Stimulated activated CD8-positive, alpha-beta memory T cell treated with anti-CD3 and anti-CD28 coated beads, Interleukin-15, amount 100 ng/mL, for 24 hours (primary cell): ENCODE data around the gene NFATC2.
A peak's percentile ranks its signal among the peaks of the same experiment; 100 is the strongest.

ENCODE experiments used
- DNase-seq: peaks from one replicate; pipeline ENCODE4 v3.0.0-alpha.2; 2020; ENCODE audit warnings: low read depth

The NFATC2 gene

GRCh38 chr20:51374961-51375360, 167.6 kb downstream of the NFATC2 start:
- no peak for DNase-seq

DNA sequence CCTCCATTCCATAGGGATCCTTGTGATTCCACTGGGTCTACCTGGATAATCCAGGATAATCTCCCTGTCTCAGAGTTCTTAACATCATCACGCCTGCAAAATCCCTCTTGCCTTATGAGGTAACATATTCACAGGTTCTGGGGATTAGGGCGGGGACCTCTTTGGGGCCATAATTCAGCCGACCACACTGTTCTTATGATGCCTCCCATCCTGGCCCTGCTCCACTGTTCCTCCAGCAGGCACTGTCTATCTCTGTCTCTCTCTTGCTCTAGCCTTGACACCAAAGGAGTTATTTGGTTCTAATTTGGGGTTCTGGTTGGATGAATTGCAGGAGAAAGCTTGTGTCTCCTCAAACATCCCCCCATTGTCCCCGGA, 168.1 kb downstream of the NFATC2 start:
- no peak for DNase-seq

DNA sequence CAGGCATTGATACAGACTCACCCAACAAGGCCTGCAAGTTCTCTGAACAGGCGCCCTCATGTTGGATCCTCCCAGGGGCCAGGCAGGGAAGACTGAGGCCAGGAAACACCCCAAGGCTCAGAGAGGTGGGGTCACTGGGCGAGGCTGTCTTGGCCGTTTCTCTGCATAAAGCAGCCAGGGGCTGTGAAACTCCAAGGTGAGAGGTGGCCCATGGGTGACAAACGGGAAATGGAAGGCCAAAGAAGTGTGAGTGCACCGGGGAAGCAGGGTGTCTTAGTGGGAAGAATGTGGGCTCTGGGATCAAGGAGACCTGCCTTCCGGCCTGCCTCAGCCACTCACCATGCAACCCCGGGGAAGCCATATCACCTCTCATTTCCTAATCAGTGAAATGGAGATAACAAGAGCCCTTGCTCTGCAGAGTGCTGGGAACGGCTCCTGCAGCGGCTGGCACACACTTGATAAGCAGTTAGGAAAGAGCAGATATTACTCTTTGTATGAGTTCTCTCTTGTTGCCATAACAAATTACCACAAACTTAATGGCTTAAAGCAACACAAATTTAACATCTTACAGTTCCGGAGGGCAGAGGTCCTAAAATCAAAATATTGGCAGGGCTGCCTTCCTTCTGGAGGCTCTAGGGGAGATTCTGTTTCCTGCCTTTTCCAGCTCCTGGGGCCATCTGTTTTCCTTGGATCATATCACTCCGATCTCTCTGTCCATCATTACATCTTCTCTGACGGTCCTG, 168.6 kb downstream of the NFATC2 start:
- no peak for DNase-seq

- DNase-seq, result no peak
Measured at GRCh38 chr20:51372966-51373365, 169.6 kb downstream of the NFATC2 start.

- peak; percentile 14 for DNase-seq
Measured at GRCh38 chr20:51372176-51372803, 170.2 kb downstream of the NFATC2 start.

GRCh38 chr20:51371720-51372119, 170.8 kb downstream of the NFATC2 start:
- DNase-seq, result no peak

DNA sequence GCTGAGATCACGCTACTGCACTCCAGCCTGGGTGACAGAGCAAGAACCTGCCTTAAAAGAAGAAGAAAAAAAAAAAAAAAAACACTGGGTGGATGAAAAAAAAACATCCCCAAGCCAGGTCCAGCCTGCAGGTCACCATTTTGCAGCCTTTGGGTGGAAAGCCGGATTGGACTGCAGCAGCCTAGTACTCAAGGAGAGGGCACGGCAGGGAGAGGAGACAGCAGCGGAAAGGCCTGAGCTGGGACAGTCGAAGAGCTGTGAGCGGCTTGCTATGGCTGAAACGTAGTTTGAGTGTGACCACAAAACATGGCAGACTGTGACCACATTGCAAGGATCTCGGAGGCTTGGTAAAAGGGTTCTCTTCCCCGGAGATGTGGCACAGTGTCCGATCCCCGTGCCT, 173.0 kb downstream of the NFATC2 start:
- no peak for DNase-seq

- no peak for DNase-seq
Measured at GRCh38 chr20:51368461-51369211, 173.9 kb downstream of the NFATC2 start.

DNA sequence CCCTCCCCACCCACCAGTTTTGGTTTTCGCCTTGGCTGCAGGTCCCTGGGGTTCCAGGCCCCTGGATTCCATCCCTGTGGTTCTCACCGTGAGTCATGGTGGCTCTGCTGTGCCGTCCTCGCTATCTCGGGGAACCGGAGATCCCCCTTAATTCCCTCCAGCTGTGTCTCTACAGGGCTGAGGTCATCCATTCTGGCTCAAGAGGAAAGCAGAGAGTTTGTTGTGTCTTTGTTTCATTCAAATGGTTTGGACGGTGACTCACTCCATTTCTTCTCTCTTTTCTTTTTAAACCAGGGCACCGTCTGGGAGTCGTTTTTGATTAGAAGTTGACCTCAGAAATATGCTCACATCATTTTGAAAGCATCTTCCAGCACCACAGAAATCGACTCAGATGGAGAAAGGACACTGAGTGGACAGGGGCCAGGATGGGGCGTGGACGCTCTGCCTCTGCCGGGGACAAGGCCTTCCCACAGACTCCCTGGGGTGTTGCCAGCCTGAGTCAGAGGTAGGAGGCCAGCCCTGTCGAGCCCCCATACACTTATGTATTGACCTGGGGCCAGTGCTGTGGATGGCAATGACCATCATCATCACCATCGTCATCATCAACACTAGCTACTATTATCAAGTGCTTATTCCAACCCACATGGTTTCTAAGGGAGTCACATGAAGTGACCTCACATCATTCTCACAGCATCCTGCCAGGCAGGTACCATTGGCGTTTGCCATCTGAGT, 176.2 kb downstream of the NFATC2 start:
- no peak for DNase-seq

DNA sequence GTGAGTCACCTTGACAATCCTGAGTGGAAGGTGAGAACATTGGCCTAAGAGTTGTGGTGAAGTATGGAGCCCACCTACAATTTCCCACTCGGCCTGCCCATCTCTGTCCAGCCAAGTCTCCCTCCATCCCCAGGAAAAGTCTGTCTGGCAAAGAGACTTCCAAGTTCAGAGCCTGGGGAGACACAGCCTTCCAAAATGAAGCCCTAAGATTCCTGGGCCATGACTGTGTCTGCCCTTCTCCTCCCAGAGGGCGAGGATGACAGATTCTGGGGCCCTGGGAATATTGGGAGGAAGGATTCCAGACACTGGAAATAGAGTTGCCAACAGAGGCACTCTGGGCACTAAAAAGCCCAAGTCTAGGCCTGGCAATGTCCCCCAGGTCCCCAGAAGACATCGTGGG, 176.8 kb downstream of the NFATC2 start:
- DNase-seq, result no peak

- no peak for DNase-seq
Measured at GRCh38 chr20:51363813-51364212, 178.7 kb downstream of the NFATC2 start.

DNA sequence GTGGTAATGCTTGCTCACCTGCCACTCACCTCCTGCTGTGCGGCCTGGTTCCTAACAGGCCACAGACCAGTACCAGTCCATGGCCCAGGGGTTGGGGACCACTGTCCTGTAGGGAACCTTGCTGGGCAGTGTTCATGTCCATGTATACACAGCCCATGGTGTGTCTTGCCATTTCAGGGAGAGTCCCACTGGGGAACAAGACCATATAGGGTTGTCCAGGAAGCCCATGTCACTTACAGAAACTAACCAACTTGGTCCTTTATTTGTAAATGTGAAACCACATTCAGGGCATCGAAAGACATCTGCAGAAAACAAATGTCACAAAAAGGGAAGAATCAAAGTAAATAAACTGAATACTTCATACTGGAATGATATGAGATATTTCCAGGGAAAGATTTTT, 179.1 kb downstream of the NFATC2 start:
- no peak for DNase-seq

- DNase-seq, result no peak
Measured at GRCh38 chr20:51362254-51362653, 180.3 kb downstream of the NFATC2 start.

GRCh38 chr20:51361258-51361657, 181.3 kb downstream of the NFATC2 start:
- DNase-seq, result no peak

- no peak for DNase-seq
Measured at GRCh38 chr20:51360451-51361201, 181.9 kb downstream of the NFATC2 start.

DNA sequence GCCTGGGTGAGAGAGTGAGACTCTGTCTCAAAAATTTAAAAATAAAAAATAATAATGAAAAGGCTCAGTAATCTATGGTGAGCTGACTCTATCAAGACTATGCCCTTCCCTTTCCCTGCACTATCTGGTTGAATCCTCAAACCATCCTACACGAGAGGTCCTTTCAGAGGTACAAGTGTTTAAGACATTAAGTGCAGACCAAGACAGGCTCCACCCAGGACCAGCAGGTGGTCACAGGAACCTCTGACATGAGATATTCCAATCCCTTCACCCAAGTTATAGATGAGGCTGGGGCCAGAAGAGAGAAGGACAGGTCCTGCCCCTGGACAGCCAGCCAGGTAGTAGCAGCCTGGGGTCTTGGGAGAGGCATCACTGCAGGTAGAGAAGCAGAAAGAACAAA, 182.6 kb downstream of the NFATC2 start:
- no peak for DNase-seq

DNA sequence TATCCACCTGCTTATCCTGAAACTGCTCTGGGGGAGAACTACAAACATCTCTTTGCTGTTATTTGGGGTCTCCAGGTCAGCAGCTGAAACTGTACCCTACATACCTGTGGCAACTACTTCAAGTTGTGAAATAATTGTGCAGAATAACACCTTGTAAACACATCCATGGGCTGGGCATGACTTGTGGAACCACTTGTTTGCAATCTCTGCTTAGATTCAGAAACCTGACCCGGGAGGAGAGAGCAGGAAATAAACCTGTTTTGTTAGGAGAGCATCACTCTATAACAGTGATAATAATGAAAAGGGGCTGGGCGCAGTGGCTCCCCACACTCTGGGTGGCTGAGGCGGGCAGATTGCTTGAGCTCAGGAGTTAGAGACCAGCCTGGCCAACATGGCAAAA, 183.1 kb downstream of the NFATC2 start:
- no peak for DNase-seq

DNA sequence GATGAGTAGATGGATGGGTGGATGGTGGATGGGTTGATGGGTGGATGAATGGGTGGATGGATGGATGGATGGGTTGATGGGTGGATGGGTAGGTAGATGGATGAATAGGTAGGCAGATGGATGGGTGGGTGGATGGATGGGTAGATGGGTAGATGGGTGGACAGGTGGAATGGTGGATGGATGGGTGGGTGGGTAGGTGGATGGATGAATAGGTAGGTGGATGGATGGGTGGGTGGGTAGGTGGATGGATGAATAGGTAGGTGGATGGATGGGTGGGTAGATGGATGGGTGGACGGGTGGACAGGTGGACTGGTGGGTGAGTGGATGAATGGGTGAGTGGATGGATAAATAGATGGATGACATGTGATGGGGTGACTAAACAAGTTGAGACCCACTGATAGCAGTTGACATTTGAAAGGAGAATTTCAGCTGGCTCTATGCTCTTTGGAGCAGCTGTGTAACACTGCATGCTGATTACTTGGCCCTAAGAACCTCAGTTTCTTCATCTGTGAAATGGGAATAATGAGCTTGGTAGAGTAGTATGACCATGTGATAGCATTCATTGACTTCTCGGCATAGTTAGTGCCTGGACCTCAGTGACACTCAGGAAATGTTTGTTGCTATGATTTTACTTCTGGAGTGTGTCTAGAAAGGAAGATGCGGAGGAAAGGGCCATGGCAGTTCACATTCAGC, 184.3 kb downstream of the NFATC2 start:
- DNase-seq, result no peak

DNA sequence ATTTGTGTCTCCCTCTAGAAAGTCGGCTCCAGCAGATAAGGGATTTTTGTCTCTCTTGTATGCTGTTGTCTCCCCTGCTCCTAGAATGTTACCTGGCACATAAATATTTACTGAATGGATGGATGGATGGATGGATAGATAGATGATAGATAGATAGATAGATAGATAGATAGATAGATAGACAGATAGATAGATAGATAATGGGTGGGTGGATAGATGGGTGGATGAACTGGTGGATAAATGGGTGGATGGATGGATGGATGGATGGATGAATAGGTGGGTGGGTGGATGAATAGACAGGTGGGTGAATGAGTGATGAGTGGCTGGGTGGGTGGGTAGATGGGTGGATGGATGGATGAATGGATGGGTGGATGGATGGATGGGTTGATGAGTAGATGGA, 185.0 kb downstream of the NFATC2 start:
- DNase-seq, result no peak

- DNase-seq, result no peak
Measured at GRCh38 chr20:51356871-51357270, 185.6 kb downstream of the NFATC2 start.

GRCh38 chr20:51354769-51355319, 187.7 kb downstream of the NFATC2 start:
- DNase-seq, result no peak
